Neural crest cell (in vitro differentiated cells): ENCODE measurements around the gene NBEAL2. TPM values are rescaled to one million over a fixed set of nuclear protein-coding genes. Genes with fewer than 3 reads are reported as not detected.

Experiments
- DNase-seq: peaks from one replicate; pipeline ENCODE4 v3.0.0; 2021; ENCODE audit warnings: low read depth, mixed read lengths, low spot score
- H3K27ac Mint-ChIP-seq: one replicate; pipeline ENCODE4 v1.8.0; 2021; ENCODE audit warnings: mild to moderate bottlenecking, mixed read lengths; ENCODE audit not compliant: unreplicated experiment
- H3K27me3 Mint-ChIP-seq: 2 replicates; pipeline ENCODE4 v1.8.0; 2021; ENCODE audit warnings: low read depth, mild to moderate bottlenecking, mixed read lengths
- H3K36me3 Mint-ChIP-seq: 2 replicates; pipeline ENCODE4 v1.8.0; 2021; ENCODE audit warnings: low read depth, mild to moderate bottlenecking, mixed read lengths
- H3K4me1 Mint-ChIP-seq: 2 replicates; pipeline ENCODE4 v1.8.0; 2021; ENCODE audit warnings: mixed read lengths
- H3K4me3 Mint-ChIP-seq: one replicate; pipeline ENCODE4 v1.8.0; 2021; ENCODE audit warnings: mild to moderate bottlenecking, mixed read lengths
- H3K9me3 Mint-ChIP-seq: 2 replicates; pipeline ENCODE4 v1.8.0; 2021; ENCODE audit warnings: mixed read lengths
- total RNA-seq: library from RNA; stranded (reverse); gene quantifications from 2 replicates; pipeline ENCODE4 v1.2.1, GENCODE V29; 2021
- TF ChIP-seq, protein P1 (sequence below): fragments of 200-600 bp; sonication (generic); conservative IDR thresholded peaks from 2 replicates; pipeline ENCODE4 v1.5.0; 2021; ENCODE audit warnings: antibody characterized with exemption, mild to moderate bottlenecking

The NBEAL2 gene
- total RNA-seq, 1 donor from 2014 or later: 25.2 TPM

DNA sequence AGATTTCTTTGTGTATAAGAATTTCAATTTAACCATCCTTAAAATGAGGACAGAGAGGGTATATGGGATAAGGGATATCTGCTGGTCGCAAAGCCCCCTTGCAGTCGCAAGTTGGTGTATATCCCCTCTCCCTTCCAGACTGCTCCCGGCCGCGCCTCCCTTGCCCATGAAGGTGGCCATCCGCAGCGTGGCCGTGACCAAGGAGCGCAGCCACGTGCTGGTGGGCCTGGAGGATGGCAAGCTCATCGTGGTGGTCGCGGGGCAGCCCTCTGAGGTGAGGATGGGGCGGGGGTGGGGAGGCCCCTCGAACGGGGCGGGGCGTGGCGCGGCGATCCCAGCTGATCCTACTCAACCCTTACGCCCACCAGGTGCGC lies 29.4 kb downstream of the NBEAL2 start:
- TF ChIP-seq, protein P1, sequence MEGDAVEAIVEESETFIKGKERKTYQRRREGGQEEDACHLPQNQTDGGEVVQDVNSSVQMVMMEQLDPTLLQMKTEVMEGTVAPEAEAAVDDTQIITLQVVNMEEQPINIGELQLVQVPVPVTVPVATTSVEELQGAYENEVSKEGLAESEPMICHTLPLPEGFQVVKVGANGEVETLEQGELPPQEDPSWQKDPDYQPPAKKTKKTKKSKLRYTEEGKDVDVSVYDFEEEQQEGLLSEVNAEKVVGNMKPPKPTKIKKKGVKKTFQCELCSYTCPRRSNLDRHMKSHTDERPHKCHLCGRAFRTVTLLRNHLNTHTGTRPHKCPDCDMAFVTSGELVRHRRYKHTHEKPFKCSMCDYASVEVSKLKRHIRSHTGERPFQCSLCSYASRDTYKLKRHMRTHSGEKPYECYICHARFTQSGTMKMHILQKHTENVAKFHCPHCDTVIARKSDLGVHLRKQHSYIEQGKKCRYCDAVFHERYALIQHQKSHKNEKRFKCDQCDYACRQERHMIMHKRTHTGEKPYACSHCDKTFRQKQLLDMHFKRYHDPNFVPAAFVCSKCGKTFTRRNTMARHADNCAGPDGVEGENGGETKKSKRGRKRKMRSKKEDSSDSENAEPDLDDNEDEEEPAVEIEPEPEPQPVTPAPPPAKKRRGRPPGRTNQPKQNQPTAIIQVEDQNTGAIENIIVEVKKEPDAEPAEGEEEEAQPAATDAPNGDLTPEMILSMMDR: no peak
- H3K9me3 Mint-ChIP-seq: no peaks in the 10 kb centered on the region
- H3K36me3 Mint-ChIP-seq: no peaks in the 10 kb centered on the region
- DNase-seq: no peak
- H3K4me1 Mint-ChIP-seq: peaks cover 12% of the 10 kb centered on the region
- H3K27me3 Mint-ChIP-seq: no peaks in the 10 kb centered on the region
- no peak overlapping the region for H3K27ac Mint-ChIP-seq
- peak overlapping the region; percentile 82 for H3K4me3 Mint-ChIP-seq

DNA sequence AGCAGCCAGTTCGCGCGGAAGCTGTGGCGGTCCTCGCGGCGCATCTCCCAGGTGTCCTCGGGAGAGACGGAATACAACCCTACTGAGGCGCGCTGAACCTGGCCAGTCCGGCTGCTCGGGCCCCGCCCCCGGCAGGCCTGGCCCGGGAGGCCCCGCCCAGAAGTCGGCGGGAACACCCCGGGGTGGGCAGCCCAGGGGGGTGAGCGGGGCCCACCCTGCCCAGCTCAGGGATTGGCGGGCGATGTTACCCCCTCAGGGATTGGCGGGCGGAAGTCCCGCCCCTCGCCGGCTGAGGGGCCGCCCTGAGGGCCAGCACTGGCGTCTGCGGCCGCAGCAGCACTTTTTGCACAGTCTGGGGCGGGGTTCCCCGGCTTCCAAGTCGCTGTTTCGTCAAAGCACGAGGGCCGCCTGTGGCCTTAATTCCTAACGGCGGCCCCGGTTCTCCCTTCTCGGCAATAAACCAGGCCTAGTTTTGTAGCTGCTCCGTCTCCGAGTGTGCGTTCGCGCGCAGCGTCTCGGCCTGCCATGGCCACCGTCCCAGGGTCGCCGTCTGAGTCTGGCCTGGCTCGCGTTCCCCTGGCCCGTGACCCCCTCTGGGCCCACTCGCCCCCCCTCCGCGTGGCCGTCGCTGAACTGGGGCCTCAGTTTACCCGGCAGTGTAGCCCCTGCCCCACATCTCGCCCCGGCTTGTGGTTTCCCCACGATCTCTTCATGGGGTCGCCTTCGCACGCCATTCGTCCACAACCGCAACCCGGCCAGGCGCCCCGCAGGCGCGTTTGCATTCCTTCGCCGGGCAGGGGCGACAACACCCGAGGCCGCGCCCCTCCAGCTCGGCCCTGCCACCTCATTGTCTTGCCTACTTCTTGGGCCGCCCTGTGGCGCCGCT lies 30.0 kb downstream of the NBEAL2 start:
- peak; percentile 73 for DNase-seq
- H3K4me1 Mint-ChIP-seq: peaks cover 12% of the 10 kb centered on the region
- H3K27ac Mint-ChIP-seq: peak overlapping the region; percentile 97
- TF ChIP-seq, protein P1: peak; percentile 29
- H3K9me3 Mint-ChIP-seq: no peaks in the 10 kb centered on the region
- H3K4me3 Mint-ChIP-seq: peak overlapping the region; percentile 86
- H3K27me3 Mint-ChIP-seq: no peaks in the 10 kb centered on the region
- no peaks in the 10 kb centered on the region for H3K36me3 Mint-ChIP-seq

DNA sequence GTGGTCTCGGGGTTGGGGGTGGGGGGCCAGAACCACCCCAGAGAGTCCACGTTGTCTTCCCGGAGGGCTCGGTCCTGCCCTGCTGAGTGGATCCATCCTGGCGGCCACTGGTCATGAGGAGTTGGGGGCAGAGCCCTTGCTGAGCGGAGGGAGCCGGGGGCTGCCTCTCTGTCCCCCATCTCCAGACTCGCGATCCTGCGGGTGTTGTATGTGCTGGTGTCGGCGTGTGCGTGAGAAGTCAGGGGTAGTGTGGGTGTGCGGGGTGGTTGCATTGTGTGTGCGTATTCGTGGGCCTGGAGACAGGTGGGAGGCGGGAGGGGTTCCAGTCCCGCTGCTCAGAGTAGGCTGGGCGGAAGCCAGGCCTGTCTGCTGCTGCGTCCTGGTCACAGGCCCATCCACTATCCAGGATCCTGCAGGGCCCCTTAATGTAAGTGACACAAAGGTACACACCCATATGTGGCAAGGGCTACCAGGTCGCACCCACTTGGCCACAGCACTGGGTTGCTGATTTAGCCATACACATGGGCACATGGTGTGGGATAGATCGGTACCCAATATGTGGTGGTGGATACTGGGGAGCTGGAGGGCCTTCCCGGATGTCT lies 30.7 kb downstream of the NBEAL2 start:
- H3K9me3 Mint-ChIP-seq: no peaks in the 10 kb centered on the region
- H3K36me3 Mint-ChIP-seq: peaks cover 2% of the 10 kb centered on the region
- no peak for DNase-seq
- H3K4me3 Mint-ChIP-seq: peak overlapping the region; percentile 86
- H3K4me1 Mint-ChIP-seq: peaks cover 12% of the 10 kb centered on the region
- peak overlapping the region; percentile 97 for H3K27ac Mint-ChIP-seq
- no peaks in the 10 kb centered on the region for H3K27me3 Mint-ChIP-seq
- TF ChIP-seq, protein P1: no peak

DNA sequence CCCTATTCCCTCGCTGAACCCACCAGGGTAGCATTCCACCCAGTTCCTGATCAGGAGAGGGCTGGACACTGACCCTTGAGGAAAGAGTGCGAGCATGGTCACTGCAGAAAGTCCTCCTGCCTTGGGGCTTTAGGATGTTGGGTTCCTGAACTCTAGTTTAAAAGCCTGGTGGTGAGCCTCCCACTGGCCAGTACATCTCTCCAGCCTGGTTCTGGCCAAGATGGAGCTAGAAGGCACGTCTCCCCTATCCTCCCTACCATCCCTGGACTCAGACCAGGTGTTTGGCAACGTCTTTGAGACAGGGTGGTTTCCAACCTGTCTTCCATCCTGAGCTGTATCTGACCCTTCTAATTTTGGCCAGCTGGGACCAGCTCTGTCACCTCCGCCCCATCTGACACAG lies 31.4 kb downstream of the NBEAL2 start:
- TF ChIP-seq, protein P1: no peak
- H3K27ac Mint-ChIP-seq: no peak overlapping the region
- peaks cover 2% of the 10 kb centered on the region for H3K36me3 Mint-ChIP-seq
- H3K27me3 Mint-ChIP-seq: no peaks in the 10 kb centered on the region
- H3K4me3 Mint-ChIP-seq: peak overlapping the region; percentile 86
- H3K4me1 Mint-ChIP-seq: peaks cover 12% of the 10 kb centered on the region
- DNase-seq: no peak
- H3K9me3 Mint-ChIP-seq: no peaks in the 10 kb centered on the region

DNA sequence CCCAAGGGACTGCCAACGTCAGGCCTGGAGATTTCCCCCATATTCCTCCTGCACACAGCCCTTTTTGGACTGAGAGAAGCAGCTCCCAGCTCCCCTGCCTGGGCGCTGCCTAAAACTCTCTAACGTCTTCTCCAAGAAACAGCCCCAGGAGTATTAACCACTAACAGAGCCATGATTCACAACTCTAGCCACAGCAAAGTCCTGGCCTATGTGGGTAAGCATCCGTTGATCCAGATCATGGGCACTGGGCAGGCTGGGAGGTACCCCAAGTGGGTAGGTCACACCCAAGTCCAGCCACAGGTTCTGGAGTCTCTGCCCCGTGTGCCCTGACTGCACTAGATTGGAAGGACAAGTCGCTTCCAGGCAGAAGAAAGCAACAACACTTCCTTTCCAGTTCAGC lies 31.9 kb downstream of the NBEAL2 start:
- Mint-ChIP-seq H3K27me3 (no peaks in the 10 kb centered on the region), H3K4me3 (peak overlapping the region; percentile 43), H3K9me3 (no peaks in the 10 kb centered on the region), H3K4me1 (peaks cover 12% of the 10 kb centered on the region), H3K36me3 (peaks cover 2% of the 10 kb centered on the region), H3K27ac (no peak overlapping the region)
- TF ChIP-seq, protein P1: no peak
- DNase-seq: no peak
